Tibial artery (tissue), 4 donors: ENCODE measurements around the gene MICALL2.

ENCODE experiments used
- DNase-seq, 2 donors: peaks; one replicate each; pipeline ENCODE4 v3.0.0-alpha.2; 2019
- H3K27ac ChIP-seq, 2 donors: fragments of 200-600 bp; sonication (generic) in 1 of 2; 1 replicate in 1 of 2; 2 replicates in 1 of 2; pipeline ENCODE4 v1.5.1; 2018 to 2019; ENCODE audit warnings: mild to moderate bottlenecking in 1 of 2
- H3K27me3 ChIP-seq, 2 donors: fragments of 200-600 bp; sonication (generic) in 1 of 2; one replicate each; pipeline versions ENCODE4 v1.5.1 to v1.6.0; 2016 to 2019
- H3K36me3 ChIP-seq, 3 donors: fragments of 200-600 bp; sonication (generic) in 2 of 3; one replicate each; pipeline ENCODE4 v1.5.1; 2016 to 2019; ENCODE audit warnings: mild to moderate bottlenecking in 2 of 3
- H3K4me1 ChIP-seq, 4 donors: fragments of 200-600 bp; sonication (generic) in 2 of 4; 1 replicate in 3 of 4; 2 replicates in 1 of 4; pipeline ENCODE4 v1.5.1; 2016 to 2019
- H3K4me3 ChIP-seq, 2 donors: fragments of 200-600 bp; sonication (generic) in 1 of 2; 1 replicate in 1 of 2; 2 replicates in 1 of 2; pipeline ENCODE4 v1.5.1; 2018 to 2019; ENCODE audit warnings: mild to moderate bottlenecking in 2 of 2
- H3K9me3 ChIP-seq, 3 donors: fragments of 200-600 bp; sonication (generic) in 1 of 3; one replicate each; pipeline ENCODE4 v1.5.1; 2016 to 2019
- intact Hi-C: fragments of 100-400 bp; cut with DNase I; formaldehyde crosslinking; loops from one replicate; pipeline ENCODE4 v1.15.0; 2023; ENCODE audit warnings: low total_unique reads
- TF ChIP-seq, protein P1 (sequence below), 2 experiments: fragments of 200-600 bp in 1 of 2; fragments of 450-650 bp in 1 of 2; IDR thresholded peaks; one replicate each; pipeline ENCODE4 v1.5.1; 2017 to 2019; ENCODE audit warnings: antibody characterized with exemption in 2 of 2, mild to moderate bottlenecking in 1 of 2, moderate library complexity in 1 of 2

MICALL2 gene

DNA sequence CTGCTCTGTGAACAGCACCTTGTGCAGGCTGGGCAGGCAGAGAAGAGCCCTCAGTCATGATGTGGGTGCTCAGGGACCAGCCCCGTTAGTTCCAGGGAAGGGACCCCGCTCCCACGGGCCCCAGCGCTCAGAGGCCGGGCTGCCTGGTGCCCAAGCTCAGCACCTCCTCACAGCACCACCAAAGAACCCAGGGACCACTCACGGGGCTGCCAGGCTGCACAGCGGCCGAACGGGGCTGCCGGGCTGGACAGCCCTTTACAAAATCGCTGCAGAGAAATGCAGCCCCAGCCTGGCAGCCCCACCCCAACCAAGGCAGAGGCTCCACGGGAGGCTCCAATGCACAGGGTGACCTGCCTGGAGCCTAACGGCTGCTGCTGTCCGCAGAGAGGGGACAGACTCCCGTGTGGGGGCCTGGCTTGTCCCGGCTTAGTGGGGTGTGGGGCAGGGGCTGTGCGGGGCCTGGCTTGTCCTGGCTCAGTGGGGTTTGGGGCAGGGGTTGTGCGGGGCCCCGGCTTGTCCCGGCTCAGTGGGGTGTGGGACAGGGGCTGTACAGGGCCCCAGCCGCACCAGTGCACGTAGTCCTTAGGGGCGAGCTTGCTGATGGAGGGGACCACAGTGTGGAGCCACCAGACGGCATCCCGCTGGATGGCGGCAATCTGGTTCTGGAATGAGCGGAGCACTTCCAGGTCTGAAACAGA, 35.7 kb upstream of the MICALL2 start:
- intact Hi-C loops, result no loop called here
- no peak overlapping the region for H3K27ac ChIP-seq
- H3K36me3 ChIP-seq, result peaks cover 84 to 100% (median 91%) of the 10 kb centered on the region in 3 donors
- H3K9me3 ChIP-seq, result no peaks in the 10 kb centered on the region
- TF ChIP-seq, protein P1, sequence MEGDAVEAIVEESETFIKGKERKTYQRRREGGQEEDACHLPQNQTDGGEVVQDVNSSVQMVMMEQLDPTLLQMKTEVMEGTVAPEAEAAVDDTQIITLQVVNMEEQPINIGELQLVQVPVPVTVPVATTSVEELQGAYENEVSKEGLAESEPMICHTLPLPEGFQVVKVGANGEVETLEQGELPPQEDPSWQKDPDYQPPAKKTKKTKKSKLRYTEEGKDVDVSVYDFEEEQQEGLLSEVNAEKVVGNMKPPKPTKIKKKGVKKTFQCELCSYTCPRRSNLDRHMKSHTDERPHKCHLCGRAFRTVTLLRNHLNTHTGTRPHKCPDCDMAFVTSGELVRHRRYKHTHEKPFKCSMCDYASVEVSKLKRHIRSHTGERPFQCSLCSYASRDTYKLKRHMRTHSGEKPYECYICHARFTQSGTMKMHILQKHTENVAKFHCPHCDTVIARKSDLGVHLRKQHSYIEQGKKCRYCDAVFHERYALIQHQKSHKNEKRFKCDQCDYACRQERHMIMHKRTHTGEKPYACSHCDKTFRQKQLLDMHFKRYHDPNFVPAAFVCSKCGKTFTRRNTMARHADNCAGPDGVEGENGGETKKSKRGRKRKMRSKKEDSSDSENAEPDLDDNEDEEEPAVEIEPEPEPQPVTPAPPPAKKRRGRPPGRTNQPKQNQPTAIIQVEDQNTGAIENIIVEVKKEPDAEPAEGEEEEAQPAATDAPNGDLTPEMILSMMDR (IDR thresholded peaks at IDR 0.05), result no peak
- H3K4me3 ChIP-seq, result no peak overlapping the region
- no peaks in the 10 kb centered on the region for H3K27me3 ChIP-seq
- H3K4me1 ChIP-seq, result no peaks in the 10 kb centered on the region
- no peak for DNase-seq

GRCh38 chr7:1494447-1494846, 35.2 kb upstream of the MICALL2 start:
- Histone ChIP-seq H3K4me3 (no peak overlapping the region), H3K27ac (no peak overlapping the region), H3K36me3 (peaks cover 84 to 100% (median 89%) of the 10 kb centered on the region in 3 donors), H3K27me3 (no peaks in the 10 kb centered on the region), H3K4me1 (no peaks in the 10 kb centered on the region), H3K9me3 (no peaks in the 10 kb centered on the region)
- intact Hi-C loops, result no loop called here
- DNase-seq, result no peak
- TF ChIP-seq, protein P1 (IDR thresholded peaks at IDR 0.05), result no peak

- Histone ChIP-seq H3K4me3 (no peak overlapping the region), H3K36me3 (peaks cover 84 to 100% (median 89%) of the 10 kb centered on the region in 3 donors), H3K9me3 (no peaks in the 10 kb centered on the region), H3K4me1 (no peaks in the 10 kb centered on the region), H3K27me3 (no peaks in the 10 kb centered on the region), H3K27ac (no peak overlapping the region)
- TF ChIP-seq, protein P1 (IDR thresholded peaks at IDR 0.05), result no peak
- no peak for DNase-seq
- intact Hi-C loops, result no loop called here
Observed at GRCh38 chr7:1493571-1493970, 34.3 kb upstream of the MICALL2 start.

DNA sequence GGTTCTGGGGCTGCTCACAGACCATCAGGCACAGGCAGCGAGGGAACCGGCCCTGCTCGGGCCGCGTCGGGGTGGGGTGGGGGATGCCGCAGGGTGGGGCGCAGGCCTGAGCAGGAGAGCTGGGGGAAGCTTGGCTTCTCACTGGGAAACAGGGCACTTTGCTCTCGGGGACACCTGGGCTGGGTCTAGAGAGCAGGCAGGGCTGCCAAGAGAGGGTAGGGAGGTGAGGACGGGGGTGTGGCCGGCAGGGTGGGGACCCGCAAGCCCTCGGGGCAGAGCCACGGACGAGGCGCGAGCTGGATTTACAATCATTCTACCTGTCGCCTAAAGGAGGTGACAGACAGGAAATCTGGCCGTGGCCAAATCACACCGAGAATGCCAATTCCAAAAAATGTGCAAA, 33.9 kb upstream of the MICALL2 start:
- Histone ChIP-seq H3K27me3 (no peaks in the 10 kb centered on the region), H3K27ac (no peak overlapping the region), H3K4me1 (no peaks in the 10 kb centered on the region), H3K9me3 (no peaks in the 10 kb centered on the region), H3K4me3 (no peak overlapping the region), H3K36me3 (peaks cover 82 to 100% (median 89%) of the 10 kb centered on the region in 3 donors)
- no peak for DNase-seq
- TF ChIP-seq, protein P1 (IDR thresholded peaks at IDR 0.05), result no peak
- intact Hi-C loops, result no loop called here

- Histone ChIP-seq H3K27me3 (no peaks in the 10 kb centered on the region), H3K27ac (no peak overlapping the region), H3K4me3 (no peak overlapping the region), H3K36me3 (peaks cover 78 to 100% (median 89%) of the 10 kb centered on the region in 3 donors), H3K9me3 (no peaks in the 10 kb centered on the region), H3K4me1 (no peaks in the 10 kb centered on the region)
- DNase-seq, result no peak
- TF ChIP-seq, protein P1 (IDR thresholded peaks at IDR 0.05), result no peak
- intact Hi-C loops, result no loop called here
Observed at GRCh38 chr7:1492640-1493039, 33.4 kb upstream of the MICALL2 start.
